GM19238 (cell line): ENCODE data around the gene ARV1.
"Not testable (repeated sequence)": the region's sequence is repeated elsewhere in the genome, so short reads cannot be mapped to it uniquely, and the experiment has no call there.

Source experiments
- DNase-seq: peaks from one replicate; pipeline ENCODE4 v3.0.0; 2011; ENCODE audit warnings: low spot score; ENCODE audit not compliant: insufficient read length

Gene ARV1

GRCh38 chr1:231019711-231020110, 40.8 kb downstream of the ARV1 start:
- no peak for DNase-seq

DNA sequence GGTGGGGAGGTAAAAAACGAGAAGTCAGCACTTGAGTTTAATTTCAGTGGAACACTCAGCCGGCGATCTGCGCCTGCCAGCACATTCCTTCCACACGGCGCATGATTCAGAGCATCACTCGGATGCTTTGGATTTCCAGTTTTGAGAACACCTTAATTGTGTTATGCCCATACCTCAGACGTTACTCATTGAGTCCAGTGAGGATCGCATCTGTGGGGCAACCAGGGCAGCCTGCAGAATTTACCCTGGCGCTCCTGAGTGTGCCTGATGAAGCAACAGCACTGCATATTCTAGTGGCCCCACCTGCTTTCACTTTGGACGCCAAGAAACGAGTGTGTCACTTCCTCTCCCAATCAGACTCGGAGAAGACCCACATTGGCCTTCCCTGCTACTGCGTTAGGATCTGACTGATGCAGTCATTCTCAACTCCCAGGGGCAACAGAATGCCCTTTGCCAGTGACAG, 41.3 kb downstream of the ARV1 start:
- DNase-seq = no peak

- DNase-seq = no peak
Measured at GRCh38 chr1:231020816-231021215, 41.9 kb downstream of the ARV1 start.

GRCh38 chr1:231021540-231022031, 42.7 kb downstream of the ARV1 start:
- DNase-seq = no peak

DNA sequence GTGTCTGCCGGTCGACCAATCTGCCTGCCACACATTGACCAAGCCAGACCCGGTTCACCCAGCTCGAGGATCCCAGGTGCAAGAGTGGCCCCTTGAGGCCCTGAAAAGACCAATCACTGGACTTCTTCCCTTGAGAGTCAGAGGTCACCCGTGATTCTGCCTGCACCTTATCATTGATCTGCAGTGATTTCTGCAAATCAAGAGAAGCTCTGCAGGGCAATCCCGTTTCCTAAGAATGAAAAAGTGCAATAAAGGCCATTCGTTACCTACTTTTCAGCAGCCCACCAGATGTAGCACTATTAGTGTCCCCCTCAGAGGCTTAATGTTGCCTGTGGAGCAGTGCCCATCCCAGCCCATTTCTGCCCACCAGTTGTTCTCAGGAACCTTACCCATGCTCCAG, 43.6 kb downstream of the ARV1 start:
- DNase-seq = not testable (repeated sequence)

GRCh38 chr1:231023150-231023549, 44.3 kb downstream of the ARV1 start:
- DNase-seq = no peak

- DNase-seq = no peak
Measured at GRCh38 chr1:231026576-231026975, 47.7 kb downstream of the ARV1 start.

GRCh38 chr1:231027136-231027925, 48.4 kb downstream of the ARV1 start:
- DNase-seq = no peak

DNA sequence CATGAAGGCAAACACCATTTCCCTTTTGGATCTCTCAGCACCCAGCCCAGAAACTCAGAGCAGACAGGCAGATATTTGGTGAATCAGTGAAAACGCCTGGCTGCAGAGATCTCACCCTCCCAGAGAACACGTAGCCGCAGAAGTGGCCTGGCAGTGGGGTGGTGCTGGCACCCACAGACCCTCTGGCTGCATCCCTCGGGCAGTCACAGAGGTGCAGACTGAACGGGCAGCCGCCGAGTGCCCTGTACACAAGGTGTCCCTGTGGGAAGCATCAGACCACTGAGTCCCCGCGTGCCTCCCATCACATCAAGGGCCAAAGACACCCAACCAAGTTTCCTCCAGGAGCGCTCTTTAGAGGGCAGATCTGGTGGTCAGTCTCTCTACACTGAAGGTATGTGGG, 49.1 kb downstream of the ARV1 start:
- no peak for DNase-seq

- no peak for DNase-seq
Measured at GRCh38 chr1:231028682-231029081, 49.8 kb downstream of the ARV1 start.

DNA sequence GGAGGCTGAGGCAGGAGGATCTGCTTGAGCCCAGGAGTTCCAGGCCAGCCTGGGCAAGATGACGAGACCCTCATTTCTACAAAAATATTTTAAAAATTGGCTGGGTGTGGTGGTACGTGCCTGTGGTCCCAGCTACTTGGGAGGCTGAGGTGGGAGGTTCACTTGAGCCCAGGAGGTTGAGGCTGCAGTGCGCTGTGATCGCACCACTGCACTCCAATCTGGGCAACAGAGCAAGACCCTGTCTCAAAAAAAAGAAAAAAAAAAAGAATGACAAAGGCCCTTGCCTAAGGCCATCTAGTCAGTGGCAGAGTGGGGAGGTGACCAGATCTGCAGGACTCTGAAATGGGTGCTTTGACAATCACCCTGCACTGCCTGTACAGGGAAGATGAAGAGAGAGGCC, 50.4 kb downstream of the ARV1 start:
- DNase-seq = not testable (repeated sequence)

- no peak for DNase-seq
Measured at GRCh38 chr1:231029841-231030240, 50.9 kb downstream of the ARV1 start.

GRCh38 chr1:231032963-231033362, 54.1 kb downstream of the ARV1 start:
- DNase-seq = no peak

DNA sequence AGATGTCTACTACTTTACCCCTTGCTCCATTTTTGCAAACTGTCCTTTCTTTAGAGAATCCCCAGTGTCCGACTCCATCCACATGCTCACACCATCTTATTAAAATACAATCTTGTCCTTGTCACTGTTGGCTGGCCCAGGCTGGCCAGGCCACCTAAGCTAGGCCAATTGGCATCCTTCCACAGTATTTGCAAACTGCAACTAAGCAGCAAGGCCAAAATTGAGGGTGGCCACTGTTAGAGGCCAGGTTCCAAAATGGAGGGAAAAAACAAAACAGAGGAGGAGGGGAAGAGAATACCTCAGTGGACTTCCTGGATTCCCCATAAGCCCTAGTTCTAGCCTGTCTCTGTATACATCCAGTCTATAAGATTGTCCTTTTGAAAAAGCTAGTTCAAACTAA, 56.9 kb downstream of the ARV1 start:
- DNase-seq = no peak

DNA sequence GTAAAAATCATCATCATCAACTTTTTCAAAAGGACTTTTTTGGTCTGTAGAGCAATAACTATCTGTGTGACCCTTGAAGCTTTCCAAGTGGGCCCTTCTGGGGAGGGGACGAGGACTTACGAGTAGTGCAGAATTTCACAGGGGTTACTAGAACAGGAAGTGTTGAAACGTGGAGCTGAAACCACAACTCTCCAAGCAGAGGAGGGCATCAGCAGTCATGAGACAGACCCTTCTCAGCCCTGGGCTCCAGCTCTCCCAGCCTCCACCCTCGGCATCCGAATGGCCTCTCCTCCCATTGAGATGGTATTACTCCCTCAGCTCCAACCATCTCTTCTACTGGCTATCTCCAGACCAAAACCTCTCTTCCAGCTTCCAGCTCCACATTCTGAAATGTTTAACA, 57.5 kb downstream of the ARV1 start:
- DNase-seq = no peak

DNA sequence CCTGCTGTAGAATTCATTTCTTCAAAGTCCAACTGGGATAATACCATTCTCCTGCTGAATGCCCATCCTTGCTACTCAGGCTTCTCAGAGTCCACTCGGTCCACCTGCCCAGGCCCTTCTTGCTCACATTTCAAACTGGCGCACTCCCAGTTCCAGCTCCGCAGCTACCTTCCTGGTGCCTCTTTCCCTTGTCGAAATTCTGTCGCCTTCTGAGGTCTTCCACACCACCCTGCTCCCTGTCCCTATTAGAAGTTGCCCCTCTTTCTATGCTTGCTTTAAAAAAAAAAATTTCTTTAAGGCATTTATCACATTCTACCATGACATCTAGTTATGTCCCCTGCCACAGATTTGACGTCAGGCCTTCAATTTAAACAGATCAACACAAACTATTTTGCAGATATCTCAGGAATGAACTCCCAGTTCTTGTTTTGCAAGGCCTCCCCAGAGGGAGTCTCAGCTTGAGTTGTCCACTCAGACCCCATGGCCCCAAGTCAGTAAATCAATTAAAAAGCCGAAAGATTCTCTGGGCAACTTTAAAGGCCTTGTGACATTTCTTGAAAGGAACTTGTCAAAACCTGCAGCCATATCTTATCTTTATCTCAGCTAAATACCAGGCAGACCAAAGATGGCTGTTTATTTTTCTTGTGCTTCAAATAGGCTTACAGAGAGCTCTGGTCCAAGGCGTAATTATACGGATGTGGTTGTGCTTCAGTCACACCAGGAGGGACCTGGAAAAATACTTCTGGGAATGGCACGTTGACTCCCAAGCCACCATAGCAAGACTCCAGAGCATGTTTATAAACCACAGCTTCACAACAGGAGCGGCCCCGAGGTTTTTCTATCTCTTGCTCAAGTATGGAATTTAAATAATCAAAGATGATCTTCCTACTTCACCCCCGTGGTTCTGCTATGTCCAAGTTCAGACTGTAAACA, 59.0 kb downstream of the ARV1 start:
- DNase-seq = no peak

GRCh38 chr1:231039161-231040018, 60.5 kb downstream of the ARV1 start:
- peak; percentile 16 for DNase-seq

DNA sequence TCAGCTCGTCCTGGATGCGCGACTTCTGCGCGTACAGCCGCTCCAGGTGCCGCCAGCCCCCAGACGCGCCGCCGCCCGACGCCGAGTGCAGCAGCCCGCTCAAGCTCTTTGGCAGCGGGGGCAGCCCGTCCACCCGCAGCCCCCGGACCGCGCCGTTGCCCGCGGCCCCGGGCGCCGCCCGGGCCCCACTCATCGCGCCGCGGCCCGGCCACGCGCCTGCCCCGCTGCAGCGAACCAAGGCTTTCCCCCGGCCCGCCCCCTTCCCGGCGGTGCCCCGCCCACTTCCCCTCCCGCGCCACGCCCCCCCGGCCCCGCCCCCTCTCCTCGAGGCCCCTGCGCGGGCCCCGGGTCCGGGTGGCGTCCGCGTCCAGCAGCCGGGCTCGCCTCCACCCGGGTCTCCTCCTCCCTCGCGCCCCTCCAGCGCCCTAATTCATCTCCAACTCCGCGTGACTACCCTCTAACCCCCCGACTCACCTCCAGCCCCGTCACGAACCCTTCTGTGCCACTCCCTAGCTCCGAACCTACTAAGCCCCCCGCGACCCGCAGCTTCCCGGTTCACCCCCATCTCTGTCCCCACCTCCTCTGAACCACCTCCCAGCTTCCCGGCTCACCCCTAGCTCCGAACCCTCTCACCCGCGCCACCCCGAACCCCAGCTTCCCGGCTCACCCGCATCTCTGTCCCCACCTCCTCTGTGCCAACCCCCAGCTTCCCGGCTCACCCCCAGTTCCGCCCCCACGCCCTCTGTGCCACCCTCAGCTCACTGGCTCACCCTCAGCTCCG, 61.3 kb downstream of the ARV1 start, which contains the start of gene FAM89A:
FAM89A (minus strand) TSS at position 236 of the 781 bp plus-strand sequence; CDS start at position 193, 43 bp downstream.
- DNase-seq = peak; percentile 74

DNA sequence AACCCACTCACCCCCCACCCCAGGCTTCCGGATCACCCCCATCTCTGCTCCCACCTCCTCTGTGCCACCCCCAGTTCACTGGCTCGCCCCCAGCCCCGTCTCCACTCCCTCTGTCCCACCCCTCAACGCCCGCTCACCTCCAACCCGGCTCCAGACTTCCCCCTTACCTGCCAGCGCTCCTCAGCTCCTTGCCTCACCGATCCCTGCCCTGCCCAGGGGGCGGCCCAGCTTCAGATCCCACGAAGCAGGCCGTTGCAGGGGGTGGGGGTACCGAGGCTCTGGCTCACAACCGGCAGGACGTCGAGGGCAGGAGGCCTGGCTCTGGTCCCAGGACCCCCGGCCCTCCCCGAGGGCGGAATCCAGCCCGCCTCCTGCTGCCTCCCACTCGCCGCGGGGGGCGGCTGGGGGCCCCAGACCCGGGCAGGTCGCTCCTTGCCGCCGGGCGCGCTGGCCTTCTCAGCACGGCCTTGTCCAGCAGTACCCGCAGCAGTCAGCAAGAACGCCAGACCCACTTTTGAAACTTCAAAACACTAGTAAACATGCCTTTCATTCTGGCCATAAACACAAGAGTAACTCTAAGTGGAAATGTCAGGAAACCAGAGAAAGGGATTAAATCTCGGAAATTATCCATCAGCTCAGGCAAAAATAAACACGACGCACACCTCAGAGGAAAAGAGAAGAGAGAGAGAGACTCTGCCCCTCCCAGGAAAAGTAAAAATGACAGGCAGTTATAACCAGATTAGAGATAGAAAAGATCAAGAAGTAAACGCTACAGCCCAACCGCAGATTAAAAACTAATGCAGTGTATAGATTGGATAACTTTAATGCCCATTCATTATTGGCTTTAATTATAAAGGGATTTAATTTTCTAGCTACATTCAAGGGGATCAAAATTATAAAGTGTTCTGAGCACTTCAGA, 62.2 kb downstream of the ARV1 start:
- no peak for DNase-seq
